ENCODE results near the gene MARCHF6.
"Not testable (repeated sequence)": the region's sequence is repeated elsewhere in the genome, so short reads cannot be mapped to it uniquely, and the experiment has no call there.

MARCHF6 gene

GRCh38 chr5:10352430-10353240 lies 860 bp upstream of the MARCHF6 start:
- peak; percentile 51 for DNase-seq

GRCh38 chr5:10354048-10354872 lies 765 bp downstream of the MARCHF6 start:
- DNase-seq = peak; percentile 41

GRCh38 chr5:10355071-10355889 lies 1.8 kb downstream of the MARCHF6 start:
- DNase-seq = no peak

- no peak for DNase-seq
Measured at GRCh38 chr5:10358999-10359398, 5.5 kb downstream of the MARCHF6 start.

GRCh38 chr5:10360686-10361085 lies 7.2 kb downstream of the MARCHF6 start:
- no peak for DNase-seq

- no peak for DNase-seq
Measured at GRCh38 chr5:10363519-10364185, 10.2 kb downstream of the MARCHF6 start.

- DNase-seq = no peak
Measured at GRCh38 chr5:10364186-10364689, 10.7 kb downstream of the MARCHF6 start.

- no peak for DNase-seq
Measured at GRCh38 chr5:10365782-10366181, 12.3 kb downstream of the MARCHF6 start.

GRCh38 chr5:10366310-10367272 lies 13.1 kb downstream of the MARCHF6 start:
- DNase-seq = no peak

GRCh38 chr5:10367579-10367978 lies 14.1 kb downstream of the MARCHF6 start:
- no peak for DNase-seq

- no peak for DNase-seq
Measured at GRCh38 chr5:10370931-10371330, 17.4 kb downstream of the MARCHF6 start.

- not testable (repeated sequence) for DNase-seq
Measured at GRCh38 chr5:10371369-10371768, 17.9 kb downstream of the MARCHF6 start.

- DNase-seq = no peak
Measured at GRCh38 chr5:10372726-10373709, 19.5 kb downstream of the MARCHF6 start.

GRCh38 chr5:10374046-10375022 lies 20.8 kb downstream of the MARCHF6 start:
- no peak for DNase-seq

GRCh38 chr5:10375146-10375545 lies 21.7 kb downstream of the MARCHF6 start:
- DNase-seq = not testable (repeated sequence)

- no peak for DNase-seq
Measured at GRCh38 chr5:10376544-10376943, 23.0 kb downstream of the MARCHF6 start.

- DNase-seq = no peak
Measured at GRCh38 chr5:10377081-10377480, 23.6 kb downstream of the MARCHF6 start.

GRCh38 chr5:10381803-10382202 lies 28.3 kb downstream of the MARCHF6 start:
- DNase-seq = no peak

GRCh38 chr5:10384483-10384882 lies 31.0 kb downstream of the MARCHF6 start:
- no peak for DNase-seq

Data from NCI-H524 treated with DMSO at 0.1 percent for 48 hours (cell line).